PC-9 (cell line): ENCODE results near the gene ATOH8.

Experiments used
- EZH2 ChIP-seq: fragments of 200-600 bp; sonication (generic); IDR thresholded peaks from 2 replicates; pipeline ENCODE4 v1.8.0; 2017; ENCODE audit warnings: antibody characterized with exemption, low read depth
- TF ChIP-seq, protein P1 (sequence below): fragments of 200-600 bp; sonication (generic); conservative IDR thresholded peaks from 2 replicates; pipeline ENCODE4 v1.6.1; 2017; ENCODE audit warnings: mixed run types, antibody characterized with exemption, mild to moderate bottlenecking, moderate library complexity

GRCh38 chr2:85822766-85823165 lies 69.0 kb downstream of the ATOH8 start:
- TF ChIP-seq, protein P1, sequence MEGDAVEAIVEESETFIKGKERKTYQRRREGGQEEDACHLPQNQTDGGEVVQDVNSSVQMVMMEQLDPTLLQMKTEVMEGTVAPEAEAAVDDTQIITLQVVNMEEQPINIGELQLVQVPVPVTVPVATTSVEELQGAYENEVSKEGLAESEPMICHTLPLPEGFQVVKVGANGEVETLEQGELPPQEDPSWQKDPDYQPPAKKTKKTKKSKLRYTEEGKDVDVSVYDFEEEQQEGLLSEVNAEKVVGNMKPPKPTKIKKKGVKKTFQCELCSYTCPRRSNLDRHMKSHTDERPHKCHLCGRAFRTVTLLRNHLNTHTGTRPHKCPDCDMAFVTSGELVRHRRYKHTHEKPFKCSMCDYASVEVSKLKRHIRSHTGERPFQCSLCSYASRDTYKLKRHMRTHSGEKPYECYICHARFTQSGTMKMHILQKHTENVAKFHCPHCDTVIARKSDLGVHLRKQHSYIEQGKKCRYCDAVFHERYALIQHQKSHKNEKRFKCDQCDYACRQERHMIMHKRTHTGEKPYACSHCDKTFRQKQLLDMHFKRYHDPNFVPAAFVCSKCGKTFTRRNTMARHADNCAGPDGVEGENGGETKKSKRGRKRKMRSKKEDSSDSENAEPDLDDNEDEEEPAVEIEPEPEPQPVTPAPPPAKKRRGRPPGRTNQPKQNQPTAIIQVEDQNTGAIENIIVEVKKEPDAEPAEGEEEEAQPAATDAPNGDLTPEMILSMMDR, result no peak
- no peak for TF ChIP-seq EZH2
